ENCODE results near the gene PTPN1. TPM values are rescaled to one million over a fixed set of nuclear protein-coding genes. Genes with fewer than 3 reads are reported as not detected.
A peak's percentile ranks its signal among the peaks of the same experiment; 100 is the strongest.

Gene PTPN1
- total RNA-seq, 1 experiment from 2014 or later = 65.2 TPM

- no peak for DNase-seq
- Histone ChIP-seq H3K36me3 (ENCODE audit: control insufficient read depth, insufficient read depth, low read length) (no peaks in the 10 kb centered on the region), H3K4me1 (no peaks in the 10 kb centered on the region), H3K9me3 (no peaks in the 10 kb centered on the region), H3K27me3 (replicated peaks; ENCODE audit: control insufficient read depth, insufficient read depth, low read length) (no peaks in the 10 kb centered on the region), H3K4me3 (ENCODE audit: low read depth, low read length) (no peak overlapping the region)
- Mint-ChIP-seq H3K27ac (ENCODE audit: unreplicated experiment) (no peak overlapping the region), H3K9me3 (ENCODE audit: unreplicated experiment) (no peaks in the 10 kb centered on the region), H3K4me3 (ENCODE audit: unreplicated experiment) (no peak overlapping the region), H3K36me3 (ENCODE audit: insufficient read depth, unreplicated experiment) (no peaks in the 10 kb centered on the region), H3K27me3 (ENCODE audit: insufficient read depth, unreplicated experiment) (no peaks in the 10 kb centered on the region), H3K4me1 (ENCODE audit: low read depth, unreplicated experiment) (no peaks in the 10 kb centered on the region)
- CTCF ChIA-PET = interaction anchor here (0.6 to 1.2 kb wide), 3 partner anchors 12 to 326 kb away, joined by 3 to 4 read pairs (median 4); partner anchors contain the start of gene ADNP
- intact Hi-C loops (cut with micrococcal nuclease; ENCODE audit: unreplicated experiment) = no loop called here
- no peak for TF ChIP-seq CTCF (IDR thresholded peaks at IDR 0.05; ENCODE audit: insufficient read depth in 1 of 2, low read depth in 1 of 2, low read length in 1 of 2, severe bottlenecking in 1 of 2, unreplicated experiment in 1 of 2)
- POLR2A ChIA-PET = no interaction called here
- BruUV-seq (replicated peaks) = no TSS peak
Measured at GRCh38 chr20:50605136-50605535, 95.0 kb downstream of the PTPN1 start.

GRCh38 chr20:50607436-50607835, 97.3 kb downstream of the PTPN1 start:
- intact Hi-C loops (cut with micrococcal nuclease; ENCODE audit: unreplicated experiment) = no loop called here

DNA sequence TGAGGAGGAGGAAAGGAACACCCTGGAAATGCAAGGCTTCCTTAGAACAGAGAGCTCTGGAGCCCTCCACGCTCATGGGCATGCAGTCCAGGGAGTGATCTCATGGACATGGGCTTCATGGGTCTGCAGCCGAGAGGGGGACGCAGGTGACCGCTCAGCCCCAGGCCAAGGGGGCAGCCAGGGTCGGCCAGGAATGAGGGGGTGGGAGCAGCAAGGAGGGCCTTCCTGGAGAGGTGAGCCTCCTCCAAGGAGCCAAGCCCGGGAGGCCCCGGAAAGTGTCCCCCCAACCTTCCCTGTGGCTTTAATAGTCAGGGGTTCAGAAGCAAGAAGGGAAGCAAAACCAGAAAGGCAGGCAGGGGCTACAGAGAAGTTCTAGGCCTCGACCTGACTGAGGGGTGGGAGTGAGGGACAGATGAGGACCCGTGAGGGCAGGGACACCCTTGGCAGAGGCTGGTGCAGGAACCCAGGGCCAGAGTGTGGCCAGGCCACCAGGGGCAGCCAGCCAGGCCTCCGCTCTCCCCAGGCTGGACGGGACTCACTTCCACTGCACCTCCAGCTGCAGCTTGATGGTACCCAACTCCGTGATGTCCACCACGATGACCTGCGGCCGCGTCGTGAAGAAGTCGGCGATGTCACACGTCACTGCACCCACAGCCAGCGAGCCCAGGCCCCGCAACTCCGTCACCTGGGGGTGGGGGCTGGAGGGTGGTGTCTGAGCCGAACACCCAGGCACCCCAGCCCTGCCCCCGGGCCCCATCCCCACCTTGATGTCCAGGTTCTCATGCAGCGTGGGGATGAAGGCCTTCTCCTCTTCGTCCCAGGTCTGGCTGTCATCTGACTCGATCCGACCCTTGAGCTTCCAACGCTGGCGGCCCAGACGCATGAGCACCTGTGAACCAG, 97.9 kb downstream of the PTPN1 start:
- Histone ChIP-seq H3K9me3 (no peaks in the 10 kb centered on the region), H3K36me3 (ENCODE audit: control insufficient read depth, insufficient read depth, low read length) (no peaks in the 10 kb centered on the region), H3K4me1 (no peaks in the 10 kb centered on the region), H3K4me3 (ENCODE audit: low read depth, low read length) (no peak overlapping the region), H3K27me3 (replicated peaks; ENCODE audit: control insufficient read depth, insufficient read depth, low read length) (no peaks in the 10 kb centered on the region)
- ChIA-PET CTCF (interaction anchor here (0.5 kb wide), 1 partner anchor 418 kb away, joined by 3 read pairs; the partner anchor contains the start of gene CEBPB), POLR2A (no interaction called here)
- H3K36me3 Mint-ChIP-seq (ENCODE audit: insufficient read depth, unreplicated experiment) = no peaks in the 10 kb centered on the region
- no peak for DNase-seq
- no peaks in the 10 kb centered on the region for H3K4me1 Mint-ChIP-seq (ENCODE audit: low read depth, unreplicated experiment)
- TF ChIP-seq CTCF (IDR thresholded peaks at IDR 0.05; ENCODE audit: insufficient read depth in 1 of 2, low read depth in 1 of 2, low read length in 1 of 2, severe bottlenecking in 1 of 2, unreplicated experiment in 1 of 2) = no peak
- H3K4me3 Mint-ChIP-seq (ENCODE audit: unreplicated experiment) = no peak overlapping the region
- no peaks in the 10 kb centered on the region for H3K27me3 Mint-ChIP-seq (ENCODE audit: insufficient read depth, unreplicated experiment)
- no peak overlapping the region for H3K27ac Mint-ChIP-seq (ENCODE audit: unreplicated experiment)
- BruUV-seq (replicated peaks) = no TSS peak
- intact Hi-C loops (cut with micrococcal nuclease; ENCODE audit: unreplicated experiment) = no loop called here
- H3K9me3 Mint-ChIP-seq (ENCODE audit: unreplicated experiment) = no peaks in the 10 kb centered on the region

More at GRCh38 chr20:50607436-50607835, 97.3 kb downstream of the PTPN1 start:
- H3K36me3 ChIP-seq (ENCODE audit: control insufficient read depth, insufficient read depth, low read length) = no peaks in the 10 kb centered on the region
- no TSS peak for BruUV-seq (replicated peaks)
- H3K4me3 ChIP-seq (ENCODE audit: low read depth, low read length) = no peak overlapping the region
- H3K9me3 ChIP-seq = no peaks in the 10 kb centered on the region
- no peaks in the 10 kb centered on the region for H3K9me3 Mint-ChIP-seq (ENCODE audit: unreplicated experiment)
- no peaks in the 10 kb centered on the region for H3K4me1 Mint-ChIP-seq (ENCODE audit: low read depth, unreplicated experiment)
- ChIA-PET CTCF (interaction anchor here (0.5 kb wide), 1 partner anchor 417 kb away, joined by 3 read pairs; the partner anchor contains the start of gene CEBPB), POLR2A (no interaction called here)
- H3K4me3 Mint-ChIP-seq (ENCODE audit: unreplicated experiment) = no peak overlapping the region
- no peaks in the 10 kb centered on the region for H3K4me1 ChIP-seq
- H3K27me3 ChIP-seq (replicated peaks; ENCODE audit: control insufficient read depth, insufficient read depth, low read length) = no peaks in the 10 kb centered on the region
- H3K36me3 Mint-ChIP-seq (ENCODE audit: insufficient read depth, unreplicated experiment) = no peaks in the 10 kb centered on the region
- DNase-seq = no peak
- H3K27me3 Mint-ChIP-seq (ENCODE audit: insufficient read depth, unreplicated experiment) = no peaks in the 10 kb centered on the region
- TF ChIP-seq CTCF (IDR thresholded peaks at IDR 0.05; ENCODE audit: insufficient read depth in 1 of 2, low read depth in 1 of 2, low read length in 1 of 2, severe bottlenecking in 1 of 2, unreplicated experiment in 1 of 2) = no peak
- H3K27ac Mint-ChIP-seq (ENCODE audit: unreplicated experiment) = peak overlapping the region; percentile 17

Measured in Caco-2 (cell line).